Caki2 (cell line): Measurements from ENCODE around the gene ILF2. TPM values are rescaled to one million over a fixed set of nuclear protein-coding genes. Genes with fewer than 3 reads are reported as not detected.
"Not testable (repeated sequence)": the region's sequence is repeated elsewhere in the genome, so short reads cannot be mapped to it uniquely, and the experiment has no call there.

Experiments used
- DNase-seq: peaks from one replicate; pipeline ENCODE4 v3.0.0-alpha.2; 2015; ENCODE audit warnings: low read depth
- in situ Hi-C: cut with HindIII; loops from 2 replicates; pipeline ENCODE4 v1.10.0; 2016; ENCODE audit warnings: low sequenced_read_pairs, low pct_unique_long_range_greater_than_20kb, mixed read lengths
- total RNA-seq: library from RNA; depleted of rRNA; stranded (reverse); fragments of >200 nt; shearing (Covaris generic); gene quantifications from 2 replicates; pipeline ENCODE4 v1.2.3, GENCODE V29; 2014; ENCODE audit warnings: low replicate concordance

ILF2 gene
- total RNA-seq, 1 experiment from 2014 or later, result 308 TPM

GRCh38 chr1:153658400-153659174 lies 12.2 kb downstream of the ILF2 start, which contains the start of gene SNAPIN:
TSS of gene SNAPIN (plus strand) at chr1:153658703. CDS start at chr1:153658744, 41 bp downstream.
- DNase-seq, result peak; percentile 85
- in situ Hi-C loops, result no loop called here

GRCh38 chr1:153655333-153655732 lies 15.5 kb downstream of the ILF2 start:
- in situ Hi-C loops, result no loop called here

GRCh38 chr1:153652805-153653500 lies 17.8 kb downstream of the ILF2 start:
- in situ Hi-C loops, result no loop called here
- no peak for DNase-seq

More at GRCh38 chr1:153655333-153655732, 15.5 kb downstream of the ILF2 start:
- DNase-seq, result no peak

- in situ Hi-C loops, result no loop called here
- no peak for DNase-seq
These were observed 19.0 kb downstream of the ILF2 start for GRCh38 chr1:153651771-153652170.

GRCh38 chr1:153649863-153650235 lies 20.9 kb downstream of the ILF2 start:
- no peak for DNase-seq
- in situ Hi-C loops, result no loop called here

- no peak for DNase-seq
- in situ Hi-C loops, result no loop called here
These were observed 21.5 kb downstream of the ILF2 start for GRCh38 chr1:153649137-153649862.

- peak; percentile 25 for DNase-seq
- in situ Hi-C loops, result no loop called here
These were observed 22.7 kb downstream of the ILF2 start for GRCh38 chr1:153648000-153648643.

- no peak for DNase-seq
- in situ Hi-C loops, result no loop called here
These were observed 23.5 kb downstream of the ILF2 start for GRCh38 chr1:153647346-153647714.

- DNase-seq, result no peak
- in situ Hi-C loops, result no loop called here
These were observed 24.0 kb downstream of the ILF2 start for GRCh38 chr1:153646672-153647345.

GRCh38 chr1:153643816-153644215 lies 27.0 kb downstream of the ILF2 start:
- no peak for DNase-seq
- in situ Hi-C loops, result no loop called here

GRCh38 chr1:153643100-153643499 lies 27.7 kb downstream of the ILF2 start:
- no peak for DNase-seq
- in situ Hi-C loops, result no loop called here

- in situ Hi-C loops, result no loop called here
- DNase-seq, result no peak
These were observed 28.6 kb downstream of the ILF2 start for GRCh38 chr1:153642161-153642560.

GRCh38 chr1:153640861-153641260 lies 29.9 kb downstream of the ILF2 start:
- in situ Hi-C loops, result no loop called here
- DNase-seq, result no peak

- DNase-seq, in situ Hi-C loops: not testable (repeated sequence)
These were observed 30.6 kb downstream of the ILF2 start for GRCh38 chr1:153640213-153640612.

GRCh38 chr1:153639280-153639679 lies 31.5 kb downstream of the ILF2 start:
- in situ Hi-C loops, result no loop called here
- no peak for DNase-seq

GRCh38 chr1:153638261-153638660 lies 32.5 kb downstream of the ILF2 start:
- no peak for DNase-seq
- in situ Hi-C loops, result no loop called here

GRCh38 chr1:153636312-153636711 lies 34.5 kb downstream of the ILF2 start:
- DNase-seq, result no peak
- in situ Hi-C loops, result no loop called here

GRCh38 chr1:153635872-153636271 lies 34.9 kb downstream of the ILF2 start:
- DNase-seq, result no peak
- in situ Hi-C loops, result no loop called here
